ENCODE results near the gene MIS18A. TPM values are rescaled to one million over a fixed set of nuclear protein-coding genes. Genes with fewer than 3 reads are reported as not detected.

MIS18A gene
- total RNA-seq, 3 donors from 2014 or later, result 21.2 to 30.7 (median 22.8) TPM

Other genes starting within 250 kb of the MIS18A start
- not detected for gene MRAP, start 19.8 kb upstream of the MIS18A start, total RNA-seq
- 10 to 100 TPM; 46.2 to 54.5 (median 53.7) TPM for gene URB1, start 114.0 kb upstream of the MIS18A start, total RNA-seq
- gene EVA1C, start 133.7 kb upstream of the MIS18A start, total RNA-seq, result 10 to 100 TPM; 12.8 to 15.3 (median 14.7) TPM

Data from activated T-cell treated with anti-CD3 and anti-CD28 coated beads, Interleukin-2, amount 50 U/mL, for 4 hours (primary cell).